HepG2 (cell line): ENCODE data around the gene COPZ2. TPM values are rescaled to one million over a fixed set of nuclear protein-coding genes. Genes with fewer than 3 reads are reported as not detected.

ENCODE experiments used
- ATAC-seq: fragments of 200-7000 bp; cut with Tn5 transposase; 3 replicates; pipeline ENCODE4 v1.9.1; 2020; ENCODE audit warnings: mild to moderate bottlenecking, moderate library complexity
- BruUV-seq: library from RNA; stranded (reverse); fragments of 400-500 nt; replicated peaks from 2 replicates; lab custom pipeline; 2021; lab: Mats Ljungman, UMichigan
- CTCF ChIA-PET: fragments of 300-600 bp; formaldehyde crosslinking; extraction: SDS; loops from one replicate; lab custom pipeline; 2021; ENCODE audit warnings: low total read pairs, inconsistent platforms, low intra/inter-chr PET ratio; lab: Yijun Ruan, JAX
- POLR2A ChIA-PET: fragments of 350-600 bp; sonication (Branson Sonifier 250); formaldehyde crosslinking; loops from one replicate; lab custom pipeline; 2020; ENCODE audit warnings: antibody characterized with exemption, inconsistent platforms; lab: Yijun Ruan, JAX
- DNase-seq: peaks from one replicate; pipeline ENCODE4 v3.0.0-alpha.2; 2015; ENCODE audit warnings: low spot score
- FAIRE-seq: peaks from 3 replicates; lab custom pipeline; 2011; peaks lifted over from hg19 to GRCh38; lab: Jason Lieb, UNC
- H2AFZ ChIP-seq: one replicate; pipeline ENCODE4 v1.6.1; 2011; ENCODE audit warnings: low read length, inconsistent platforms
- H3K27ac ChIP-seq: fragments of 300-600 bp; 3 replicates; pipeline ENCODE4 v1.8.0; 2011; ENCODE audit warnings: mixed run types, mild to moderate bottlenecking, mixed read lengths, low read length, inconsistent platforms; ENCODE audit not compliant: insufficient read depth; ENCODE audit errors: extremely low read length
- H3K27me3 ChIP-seq, 2 experiments: fragments of 200-600 bp in 1 of 2; 2 replicates in 1 of 2; 3 replicates in 1 of 2; pipeline versions ENCODE4 v1.6.0 to v1.8.0; 2011; ENCODE audit warnings: low read length in 2 of 2, mild to moderate bottlenecking in 2 of 2, moderate library complexity in 2 of 2, inconsistent platforms in 1 of 2; ENCODE audit not compliant: insufficient read depth in 2 of 2, control insufficient read depth in 1 of 2
- H3K36me3 ChIP-seq, 2 experiments: fragments of 200-600 bp in 1 of 2; replicated peaks in 1 of 2; 2 replicates in 1 of 2; 3 replicates in 1 of 2; pipeline versions ENCODE4 v1.5.1 to v1.8.0; 2011; ENCODE audit warnings: low read length in 2 of 2, inconsistent platforms in 1 of 2; ENCODE audit not compliant: insufficient read depth in 2 of 2, control insufficient read depth in 1 of 2
- H3K4me1 ChIP-seq: 2 replicates; pipeline ENCODE4 v1.5.1; 2012; ENCODE audit warnings: low read length, inconsistent platforms; ENCODE audit not compliant: insufficient read depth
- H3K4me2 ChIP-seq: 2 replicates; pipeline ENCODE4 v1.6.0; 2011; ENCODE audit warnings: low read depth, low read length, inconsistent platforms
- H3K4me3 ChIP-seq, 3 experiments: fragments of 200-600 bp in 1 of 3; sonication (generic), shearing (Covaris generic) in 1 of 3; replicated peaks in 1 of 3; 2 replicates each; pipeline ENCODE4 v1.5.1; 2011 to 2016; ENCODE audit warnings: low read length in 3 of 3, inconsistent platforms in 2 of 3, low read depth in 2 of 3, mild to moderate bottlenecking in 2 of 3, control low read depth in 1 of 3, mixed read lengths in 1 of 3; ENCODE audit not compliant: insufficient read depth in 1 of 3
- H3K79me2 ChIP-seq: one replicate; pipeline ENCODE4 v1.6.1; 2011; ENCODE audit warnings: low read length, inconsistent platforms; ENCODE audit not compliant: insufficient read depth
- H3K9ac ChIP-seq: 2 replicates; pipeline ENCODE4 v1.6.0; 2011; ENCODE audit warnings: mild to moderate bottlenecking, low read depth, low read length, inconsistent platforms; ENCODE audit not compliant: insufficient read depth
- H3K9me3 ChIP-seq: 2 replicates; pipeline ENCODE4 v1.5.1; 2012; ENCODE audit warnings: mild to moderate bottlenecking, low read length
- H4K20me1 ChIP-seq: 2 replicates; pipeline ENCODE4 v1.6.0; 2011; ENCODE audit warnings: inconsistent platforms, mild to moderate bottlenecking, low read length, moderate library complexity; ENCODE audit not compliant: insufficient read depth
- FOXA1 ChIP-seq, 2 experiments: fragments of 450-650 bp in 1 of 2; sonication (generic) in 1 of 2; formaldehyde crosslinking in 1 of 2; IDR thresholded peaks; 2 replicates each; pipeline versions ENCODE4 v1.4.0 to v1.6.1; 2016 to 2020; ENCODE audit warnings: missing genetic modification reagents in 1 of 2
- IRF2 ChIP-seq: IDR thresholded peaks from 2 replicates; pipeline ENCODE4 v1.6.1; 2018; ENCODE audit warnings: missing genetic modification reagents, missing compliant biosample characterization
- POLR2A ChIP-seq, 2 experiments: IDR thresholded peaks; 2 replicates each; pipeline ENCODE4 v1.6.1; 2011; ENCODE audit warnings: low read depth in 2 of 2, low read length in 2 of 2, mild to moderate bottlenecking in 1 of 2, moderate library complexity in 1 of 2; ENCODE audit not compliant: insufficient read depth in 1 of 2
- U2AF2 ChIP-seq: fragments of 200-400 bp; formaldehyde crosslinking; IDR thresholded peaks from 2 replicates; pipeline ENCODE4 v1.6.1; 2017; ENCODE audit warnings: low read depth, mild to moderate bottlenecking, low read length
- WIZ ChIP-seq: sonication (generic); formaldehyde crosslinking; IDR thresholded peaks from 2 replicates; pipeline ENCODE4 v1.5.1; 2020; ENCODE audit warnings: mild to moderate bottlenecking, missing genetic modification reagents
- ZBTB8A ChIP-seq: sonication (generic); formaldehyde crosslinking; IDR thresholded peaks from 2 replicates; pipeline ENCODE4 v1.4.0; 2020; ENCODE audit warnings: mild to moderate bottlenecking, low read depth, missing genetic modification reagents, borderline replicate concordance
- ZNF468 ChIP-seq: sonication (generic); formaldehyde crosslinking; IDR thresholded peaks from 2 replicates; pipeline ENCODE4 v1.8.0; 2022; ENCODE audit warnings: mild to moderate bottlenecking, moderate library complexity, missing genetic modification reagents
- WGBS: methylation state at CpG from one replicate; pipeline ENCODE4 v1.1.6; 2017; ENCODE audit warnings: low lambda C conversion rate; 5-methylcytosine and 5-hydroxymethylcytosine counted together
- in situ Hi-C: cut with HindIII; loops from 2 replicates; pipeline ENCODE4 v1.10.0; 2017; ENCODE audit warnings: low pct_unique_long_range_greater_than_20kb; ENCODE audit not compliant: extremely low pct_ligation_motif_present
- intact Hi-C: fragments of 100-400 bp; cut with micrococcal nuclease; formaldehyde crosslinking; loops from one replicate; pipeline ENCODE4 v1.10.0; 2022; ENCODE audit not compliant: unreplicated experiment
- polyA plus RNA-seq, 8 experiments: library from polyadenylated mRNA; depleted of rRNA in 3 of 8; stranded (reverse) in 7 of 8; unstranded in 1 of 8; fragments of >200 nt; fragmentation: Illumina TruSeq in 4 of 8; extraction: Trizol in 4 of 8; gene quantifications; 2 replicates each; pipeline versions ENCODE4 v1.2.1 to v1.2.3, GENCODE V29; 2011 to 2016; ENCODE audit warnings: low read depth in 4 of 8, missing spikeins in 1 of 8, mixed read lengths in 1 of 8; ENCODE audit not compliant: insufficient read depth in 1 of 8
- total RNA-seq, 5 experiments: library from RNA; depleted of rRNA; stranded (reverse); fragments of >200 nt; fragmentation: Illumina TruSeq; extraction: Trizol; gene quantifications; 2 replicates each; pipeline ENCODE4 v1.2.3, GENCODE V29; 2016; ENCODE audit warnings: low read depth in 1 of 5

The COPZ2 gene
- total and polyA plus RNA-seq, 2 of the 13 experiments (the other 11 are each of a cell fraction or from before 2014, with no cell fraction given): 0.61 to 1.5 TPM

- ChIA-PET CTCF (no interaction called here), POLR2A (no interaction called here)
- Histone ChIP-seq H3K79me2 (no peaks in the 10 kb centered on the region), H2AFZ (no peak overlapping the region), H3K27ac (no peak overlapping the region), H4K20me1 (no peaks in the 10 kb centered on the region), H3K9me3 (no peaks in the 10 kb centered on the region), H3K4me1 (peaks cover 23% of the 10 kb centered on the region), H3K4me3 (no peak overlapping the region), H3K27me3 (peaks cover 2 to 31% of the 10 kb centered on the region in 2 experiments; a peak in 4 of 5 replicates), H3K36me3 (no peaks in the 10 kb centered on the region), H3K4me2 (no peak overlapping the region), H3K9ac (no peak overlapping the region)
- ATAC-seq (no peak), FAIRE-seq (no peak), DNase-seq (no peak)
- TF ChIP-seq ZBTB8A (no peak), ZNF468 (CRISPR knock-in tag) (no peak)
- in situ Hi-C loops: no loop called here
- no TSS peak for BruUV-seq
- intact Hi-C loops: no loop called here
- 12% methylated on average over 3 of the region's 3 CpGs for WGBS
Measured at GRCh38 chr17:48004983-48005382, 32.6 kb downstream of the COPZ2 start.

GRCh38 chr17:48003417-48004151 is 34.0 kb downstream of the COPZ2 start:
- Histone ChIP-seq H3K9me3 (no peaks in the 10 kb centered on the region), H3K4me1 (peaks cover 19% of the 10 kb centered on the region), H3K4me2 (no peak overlapping the region), H3K27ac (no peak overlapping the region), H2AFZ (no peak overlapping the region), H3K4me3 (no peak overlapping the region), H4K20me1 (no peaks in the 10 kb centered on the region), H3K36me3 (no peaks in the 10 kb centered on the region), H3K79me2 (no peaks in the 10 kb centered on the region), H3K27me3 (peaks cover 2 to 31% of the 10 kb centered on the region in 2 experiments; a peak in 4 of 5 replicates), H3K9ac (no peak overlapping the region)
- in situ Hi-C loops: no loop called here
- ATAC-seq (no peak), FAIRE-seq (no peak), DNase-seq (no peak)
- ChIA-PET CTCF (no interaction called here), POLR2A (no interaction called here)
- intact Hi-C loops: no loop called here
- WGBS: 77% methylated on average over 17 of the region's 17 CpGs
- TF ChIP-seq FOXA1 (IDR thresholded peaks at IDR 0.05) (0 out of 2 replicates have a peak, but pooled peaks have one; percentile 8), FOXA1 (CRISPR knock-in tag; IDR thresholded peaks at IDR 0.05) (no peak), U2AF2 (no peak), IRF2 (CRISPR knock-in tag) (no peak), WIZ (CRISPR knock-in tag) (no peak), POLR2A (IDR thresholded peaks at IDR 0.05; ENCODE audit: insufficient read depth in 1 of 2, low read depth in 2 of 2, low read length in 2 of 2) (no peak)
- BruUV-seq: no TSS peak
